H9 (cell line): ENCODE results near the gene GALNT9. TPM values are rescaled to one million over a fixed set of nuclear protein-coding genes. Genes with fewer than 3 reads are reported as not detected.

Experiments used
- DNase-seq: peaks from one replicate; pipeline ENCODE4 v3.0.0-alpha.2; 2017
- H2AFZ ChIP-seq: one replicate; pipeline ENCODE4 v1.6.1; 2013; ENCODE audit warnings: mild to moderate bottlenecking, low read length, control low read depth, moderate library complexity
- H2AK5ac ChIP-seq: 2 replicates; pipeline ENCODE4 v1.6.1; 2013; ENCODE audit warnings: low read length, control low read depth, mixed read lengths; ENCODE audit not compliant: insufficient read length
- H2BK120ac ChIP-seq: one replicate; pipeline ENCODE4 v1.6.1; 2013; ENCODE audit warnings: low read depth, mild to moderate bottlenecking, low read length, control low read depth, inconsistent platforms; ENCODE audit not compliant: poor library complexity, severe bottlenecking
- H2BK12ac ChIP-seq: 2 replicates; pipeline ENCODE4 v1.6.1; 2013; ENCODE audit warnings: low read length, control low read depth, mixed read lengths, low read depth; ENCODE audit not compliant: insufficient read length
- H2BK15ac ChIP-seq: 2 replicates; pipeline ENCODE4 v1.6.1; 2013; ENCODE audit warnings: low read depth, low read length, control low read depth
- H2BK20ac ChIP-seq: one replicate; pipeline ENCODE4 v1.6.1; 2013; ENCODE audit warnings: low read depth, mild to moderate bottlenecking, low read length, control low read depth, inconsistent platforms; ENCODE audit not compliant: poor library complexity, severe bottlenecking
- H2BK5ac ChIP-seq: 2 replicates; pipeline ENCODE4 v1.6.1; 2013; ENCODE audit warnings: low read length, control low read depth, mixed read lengths; ENCODE audit not compliant: insufficient read length
- H3K14ac ChIP-seq: 2 replicates; pipeline ENCODE4 v1.6.1; 2013; ENCODE audit warnings: low read length, control low read depth; ENCODE audit not compliant: insufficient read depth
- H3K18ac ChIP-seq: 2 replicates; pipeline ENCODE4 v1.6.1; 2013; ENCODE audit warnings: low read depth, mild to moderate bottlenecking, mixed read lengths, low read length, control low read depth; ENCODE audit not compliant: insufficient read length
- H3K23ac ChIP-seq: 2 replicates; pipeline ENCODE4 v1.6.1; 2013; ENCODE audit warnings: low read length, control low read depth, mixed read lengths, low read depth; ENCODE audit not compliant: insufficient read length
- H3K23me2 ChIP-seq: 2 replicates; pipeline ENCODE4 v1.6.1; 2013; ENCODE audit warnings: low read depth, mild to moderate bottlenecking, mixed read lengths, low read length, control low read depth; ENCODE audit not compliant: insufficient read length, poor library complexity, severe bottlenecking
- H3K27ac ChIP-seq: 2 replicates; pipeline ENCODE4 v1.5.1; 2013; ENCODE audit warnings: low read length, control low read depth, mixed read lengths, low read depth; ENCODE audit not compliant: insufficient read length
- H3K27me3 ChIP-seq: 2 replicates; pipeline ENCODE4 v1.6.1; 2013; ENCODE audit warnings: low read length, control low read depth, inconsistent platforms; ENCODE audit not compliant: insufficient read depth
- H3K4ac ChIP-seq: 2 replicates; pipeline ENCODE4 v1.6.1; 2013; ENCODE audit warnings: low read depth, mild to moderate bottlenecking, control low read depth, inconsistent platforms, low read length, moderate library complexity
- H3K4me1 ChIP-seq: 2 replicates; pipeline ENCODE4 v1.6.1; 2013; ENCODE audit warnings: low read length, control low read depth, inconsistent platforms; ENCODE audit not compliant: insufficient read depth
- H3K4me2 ChIP-seq: 2 replicates; pipeline ENCODE4 v1.6.1; 2013; ENCODE audit warnings: low read length, control low read depth, mixed read lengths; ENCODE audit not compliant: insufficient read length, insufficient read depth
- H3K56ac ChIP-seq: 2 replicates; pipeline ENCODE4 v1.6.1; 2013; ENCODE audit warnings: low read depth, mild to moderate bottlenecking, mixed read lengths, low read length, control low read depth; ENCODE audit not compliant: insufficient read length
- H3K79me1 ChIP-seq: 2 replicates; pipeline ENCODE4 v1.6.1; 2013; ENCODE audit warnings: low read depth, mild to moderate bottlenecking, moderate library complexity, low read length, control low read depth, inconsistent platforms; ENCODE audit not compliant: insufficient read depth, poor library complexity, severe bottlenecking
- H3K79me2 ChIP-seq: 2 replicates; pipeline ENCODE4 v1.6.1; 2013; ENCODE audit warnings: low read length, control low read depth, inconsistent platforms; ENCODE audit not compliant: insufficient read depth
- H3K9ac ChIP-seq: 2 replicates; pipeline ENCODE4 v1.6.1; 2013; ENCODE audit warnings: low read length, control low read depth, mixed read lengths; ENCODE audit not compliant: insufficient read length; ENCODE audit errors: extremely low read depth
- H3K9me3 ChIP-seq: one replicate; pipeline ENCODE4 v1.6.1; 2013; ENCODE audit warnings: low read depth, low read length, inconsistent platforms; ENCODE audit not compliant: control insufficient read depth
- H3T11ph ChIP-seq: one replicate; pipeline ENCODE4 v1.6.1; 2013; ENCODE audit warnings: mild to moderate bottlenecking, low read length, control low read depth, inconsistent platforms
- H4K20me1 ChIP-seq: one replicate; pipeline ENCODE4 v1.6.1; 2013; ENCODE audit not compliant: control insufficient read depth, insufficient read length, insufficient read depth
- H4K5ac ChIP-seq: 2 replicates; pipeline ENCODE4 v1.6.1; 2013; ENCODE audit warnings: low read depth, mild to moderate bottlenecking, mixed read lengths, low read length, control low read depth; ENCODE audit not compliant: insufficient read length
- H4K8ac ChIP-seq: replicated peaks from 2 replicates; pipeline ENCODE4 v1.6.1; 2013; ENCODE audit warnings: low read length, control low read depth, mixed read lengths, low read depth; ENCODE audit not compliant: insufficient read length
- H4K91ac ChIP-seq: 2 replicates; pipeline ENCODE4 v1.6.1; 2013; ENCODE audit warnings: low read depth, mild to moderate bottlenecking, moderate library complexity, mixed read lengths, low read length, control low read depth; ENCODE audit not compliant: insufficient read length
- H3K27ac Mint-ChIP-seq, 3 experiments: 2 replicates in 2 of 3; 3 replicates in 1 of 3; pipeline ENCODE4 v1.8.0; 2020 to 2021; ENCODE audit warnings: mixed read lengths in 3 of 3, mild to moderate bottlenecking in 1 of 3, moderate library complexity in 1 of 3
- H3K27me3 Mint-ChIP-seq: 2 replicates; pipeline ENCODE4 v1.8.0; 2021; ENCODE audit warnings: low read depth, mild to moderate bottlenecking, moderate library complexity, mixed read lengths
- H3K36me3 Mint-ChIP-seq, 3 experiments: 2 replicates in 2 of 3; 3 replicates in 1 of 3; pipeline ENCODE4 v1.8.0; 2020 to 2021; ENCODE audit warnings: low read depth in 3 of 3, mixed read lengths in 3 of 3; ENCODE audit not compliant: insufficient read depth in 1 of 3
- H3K4me1 Mint-ChIP-seq, 2 experiments: 2 replicates each; pipeline ENCODE4 v1.8.0; 2020; ENCODE audit warnings: mixed read lengths in 2 of 2
- H3K4me3 Mint-ChIP-seq, 2 experiments: 2 replicates in 1 of 2; 3 replicates in 1 of 2; pipeline ENCODE4 v1.8.0; 2020 to 2021; ENCODE audit warnings: mild to moderate bottlenecking in 2 of 2, mixed read lengths in 2 of 2, moderate library complexity in 1 of 2
- H3K9me3 Mint-ChIP-seq, 2 experiments: 2 replicates in 1 of 2; 3 replicates in 1 of 2; pipeline ENCODE4 v1.8.0; 2020; ENCODE audit warnings: mild to moderate bottlenecking in 2 of 2, mixed read lengths in 2 of 2, moderate library complexity in 1 of 2
- WGBS: extraction: QIAGEN DNeasy Blood & Tissue Kit; methylation state at CpG from one replicate; pipeline ENCODE4 v1.1.7; 2013; ENCODE audit warnings: missing lambda C conversion rate, low lambda C conversion rate, mixed read lengths; ENCODE audit not compliant: insufficient read length; ENCODE audit errors: extremely low coverage; 5-methylcytosine and 5-hydroxymethylcytosine counted together
- total RNA-seq: library from RNA; stranded (reverse); gene quantifications from 2 replicates; pipeline ENCODE4 v1.2.1, GENCODE V29; 2021
- TF ChIP-seq, protein P1 (sequence below): fragments of 200-600 bp; sonication (generic); conservative IDR thresholded peaks from 3 replicates; pipeline ENCODE4 v1.8.0; 2021; ENCODE audit warnings: antibody characterized with exemption, mild to moderate bottlenecking

The GALNT9 gene
- total RNA-seq, 1 experiment from 2014 or later: 0.35 TPM

DNA sequence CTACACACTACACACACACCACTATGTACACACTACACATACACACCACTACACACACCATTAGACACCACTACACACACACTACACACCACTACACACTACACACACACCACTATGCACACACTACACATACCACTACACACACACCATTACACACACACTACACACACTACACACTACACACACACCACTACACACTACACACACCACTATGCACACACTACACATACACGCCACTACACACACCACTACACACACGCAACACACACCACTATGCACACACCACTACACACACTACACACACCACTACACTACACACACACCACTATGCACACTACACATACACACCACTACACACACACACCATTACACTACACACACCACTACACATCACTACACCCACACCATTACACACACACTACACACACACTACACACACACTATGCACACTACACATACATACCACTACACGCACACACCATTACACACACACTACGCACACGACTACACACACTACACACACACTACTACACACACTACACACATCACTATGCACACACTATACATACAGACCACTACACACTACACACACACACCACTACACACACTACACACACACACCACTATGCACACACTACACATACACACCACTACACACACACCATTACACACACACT is 171.5 kb downstream of the GALNT9 start:
- Histone ChIP-seq H3K4ac (no peak overlapping the region), H3K27me3 (no peaks in the 10 kb centered on the region; the same call in 1 of the 2 replicates), H3K18ac (no peak overlapping the region), H3K27ac (no peak overlapping the region), H3K14ac (no peak overlapping the region), H2BK120ac (no peak overlapping the region), H3K9ac (no peak overlapping the region), H2BK5ac (no peak overlapping the region), H3K4me1 (no peaks in the 10 kb centered on the region), H3K23ac (no peak overlapping the region), H4K5ac (no peak overlapping the region), H3K4me2 (no peak overlapping the region), H4K91ac (no peak overlapping the region), H3K9me3 (peaks cover 18% of the 10 kb centered on the region), H2BK12ac (no peak overlapping the region), H4K20me1 (no peaks in the 10 kb centered on the region), H2BK20ac (no peak overlapping the region), H2BK15ac (no peak overlapping the region), H3K23me2 (no peaks in the 10 kb centered on the region), H3K79me2 (no peaks in the 10 kb centered on the region), H3K56ac (no peak overlapping the region), H2AFZ (no peak overlapping the region), H3K79me1 (no peaks in the 10 kb centered on the region), H2AK5ac (no peak overlapping the region), H4K8ac (no peak overlapping the region), H3T11ph (no peak overlapping the region)
- Mint-ChIP-seq H3K4me3 (no peak overlapping the region), H3K27me3 (peaks cover 24% of the 10 kb centered on the region), H3K36me3 (peaks cover 0 to 2% (median 0%) of the 10 kb centered on the region in 3 experiments; a peak in 1 of 7 replicates), H3K4me1 (no peaks in the 10 kb centered on the region), H3K27ac (no peak overlapping the region), H3K9me3 (no peaks in the 10 kb centered on the region)
- no peak for DNase-seq
- TF ChIP-seq, protein P1, sequence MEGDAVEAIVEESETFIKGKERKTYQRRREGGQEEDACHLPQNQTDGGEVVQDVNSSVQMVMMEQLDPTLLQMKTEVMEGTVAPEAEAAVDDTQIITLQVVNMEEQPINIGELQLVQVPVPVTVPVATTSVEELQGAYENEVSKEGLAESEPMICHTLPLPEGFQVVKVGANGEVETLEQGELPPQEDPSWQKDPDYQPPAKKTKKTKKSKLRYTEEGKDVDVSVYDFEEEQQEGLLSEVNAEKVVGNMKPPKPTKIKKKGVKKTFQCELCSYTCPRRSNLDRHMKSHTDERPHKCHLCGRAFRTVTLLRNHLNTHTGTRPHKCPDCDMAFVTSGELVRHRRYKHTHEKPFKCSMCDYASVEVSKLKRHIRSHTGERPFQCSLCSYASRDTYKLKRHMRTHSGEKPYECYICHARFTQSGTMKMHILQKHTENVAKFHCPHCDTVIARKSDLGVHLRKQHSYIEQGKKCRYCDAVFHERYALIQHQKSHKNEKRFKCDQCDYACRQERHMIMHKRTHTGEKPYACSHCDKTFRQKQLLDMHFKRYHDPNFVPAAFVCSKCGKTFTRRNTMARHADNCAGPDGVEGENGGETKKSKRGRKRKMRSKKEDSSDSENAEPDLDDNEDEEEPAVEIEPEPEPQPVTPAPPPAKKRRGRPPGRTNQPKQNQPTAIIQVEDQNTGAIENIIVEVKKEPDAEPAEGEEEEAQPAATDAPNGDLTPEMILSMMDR: no peak
- WGBS: 100% methylated on average over 5 of the region's 5 CpGs
